ENCODE data around the gene GPR75.

DNA sequence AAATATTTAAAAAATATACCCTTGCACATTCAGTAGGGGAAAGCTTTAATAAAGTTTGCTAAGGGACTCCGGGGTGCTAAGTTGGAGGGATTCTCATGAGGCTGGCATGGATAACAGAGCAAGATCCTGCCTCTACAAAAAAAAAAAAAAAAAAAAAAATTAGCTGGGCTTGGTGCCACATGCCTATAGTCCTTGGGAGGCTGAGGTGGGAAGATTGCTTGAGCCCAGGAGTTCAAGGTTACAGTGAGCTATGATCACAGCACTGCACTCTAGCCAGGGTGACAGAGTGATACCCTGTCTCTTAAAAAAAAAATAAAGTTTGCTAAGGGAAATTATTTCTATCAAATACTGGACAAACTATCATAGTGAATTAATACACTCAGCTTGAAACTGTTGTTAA lies 17.3 kb upstream of the GPR75 start:
- no peak for TF ChIP-seq ZNF446 (CRISPR knock-in tag; IDR thresholded peaks at IDR 0.05)
- no peak for TF ChIP-seq MAFG (CRISPR knock-in tag; IDR thresholded peaks at IDR 0.05)
- TF ChIP-seq DMAP1 (CRISPR knock-in tag; IDR thresholded peaks at IDR 0.05) = no peak
- TF ChIP-seq DPF2 (CRISPR knock-in tag; IDR thresholded peaks at IDR 0.05; ENCODE audit: borderline replicate concordance, low read depth) = no peak
- no peak for TF ChIP-seq GTF2F1 (IDR thresholded peaks at IDR 0.05; ENCODE audit: low read length)
- TF ChIP-seq CTCF (CRISPR knock-in tag; IDR thresholded peaks at IDR 0.05) = no peak
- no peak for TF ChIP-seq ZFP36L1 (CRISPR knock-in tag; IDR thresholded peaks at IDR 0.05)
- TF ChIP-seq TEAD2 (CRISPR knock-in tag; IDR thresholded peaks at IDR 0.05) = no peak
- no peak for TF ChIP-seq HNF4G (IDR thresholded peaks at IDR 0.05; ENCODE audit: borderline replicate concordance, low read depth, low read length)
- no peak for TF ChIP-seq HNF4G (CRISPR knock-in tag; IDR thresholded peaks at IDR 0.05; ENCODE audit: borderline replicate concordance, low read depth)
- no peak for TF ChIP-seq SMARCE1 (IDR thresholded peaks at IDR 0.05; ENCODE audit: borderline replicate concordance)
- no peak for TF ChIP-seq GPN1 (CRISPR knock-in tag; IDR thresholded peaks at IDR 0.05; ENCODE audit: borderline replicate concordance)
- no peak for TF ChIP-seq CAMTA2 (CRISPR knock-in tag; IDR thresholded peaks at IDR 0.05; ENCODE audit: borderline replicate concordance)
- no peak for TF ChIP-seq HMGXB3 (CRISPR knock-in tag; IDR thresholded peaks at IDR 0.05; ENCODE audit: borderline replicate concordance)
